H9 (cell line): Measurements from ENCODE around the gene UGT1A5. TPM values are rescaled to one million over a fixed set of nuclear protein-coding genes. Genes with fewer than 3 reads are reported as not detected.

Experiments
- DNase-seq: peaks from one replicate; pipeline ENCODE4 v3.0.0-alpha.2; 2017
- H2AFZ ChIP-seq: one replicate; pipeline ENCODE4 v1.6.1; 2013; ENCODE audit warnings: mild to moderate bottlenecking, low read length, control low read depth, moderate library complexity
- H2AK5ac ChIP-seq: 2 replicates; pipeline ENCODE4 v1.6.1; 2013; ENCODE audit warnings: low read length, control low read depth, mixed read lengths; ENCODE audit not compliant: insufficient read length
- H2BK120ac ChIP-seq: one replicate; pipeline ENCODE4 v1.6.1; 2013; ENCODE audit warnings: low read depth, mild to moderate bottlenecking, low read length, control low read depth, inconsistent platforms; ENCODE audit not compliant: poor library complexity, severe bottlenecking
- H2BK12ac ChIP-seq: 2 replicates; pipeline ENCODE4 v1.6.1; 2013; ENCODE audit warnings: low read length, control low read depth, mixed read lengths, low read depth; ENCODE audit not compliant: insufficient read length
- H2BK15ac ChIP-seq: 2 replicates; pipeline ENCODE4 v1.6.1; 2013; ENCODE audit warnings: low read depth, low read length, control low read depth
- H2BK20ac ChIP-seq: one replicate; pipeline ENCODE4 v1.6.1; 2013; ENCODE audit warnings: low read depth, mild to moderate bottlenecking, low read length, control low read depth, inconsistent platforms; ENCODE audit not compliant: poor library complexity, severe bottlenecking
- H2BK5ac ChIP-seq: 2 replicates; pipeline ENCODE4 v1.6.1; 2013; ENCODE audit warnings: low read length, control low read depth, mixed read lengths; ENCODE audit not compliant: insufficient read length
- H3K14ac ChIP-seq: 2 replicates; pipeline ENCODE4 v1.6.1; 2013; ENCODE audit warnings: low read length, control low read depth; ENCODE audit not compliant: insufficient read depth
- H3K18ac ChIP-seq: 2 replicates; pipeline ENCODE4 v1.6.1; 2013; ENCODE audit warnings: low read depth, mild to moderate bottlenecking, mixed read lengths, low read length, control low read depth; ENCODE audit not compliant: insufficient read length
- H3K23ac ChIP-seq: 2 replicates; pipeline ENCODE4 v1.6.1; 2013; ENCODE audit warnings: low read length, control low read depth, mixed read lengths, low read depth; ENCODE audit not compliant: insufficient read length
- H3K23me2 ChIP-seq: 2 replicates; pipeline ENCODE4 v1.6.1; 2013; ENCODE audit warnings: low read depth, mild to moderate bottlenecking, mixed read lengths, low read length, control low read depth; ENCODE audit not compliant: insufficient read length, poor library complexity, severe bottlenecking
- H3K27ac ChIP-seq: 2 replicates; pipeline ENCODE4 v1.5.1; 2013; ENCODE audit warnings: low read length, control low read depth, mixed read lengths, low read depth; ENCODE audit not compliant: insufficient read length
- H3K27me3 ChIP-seq: 2 replicates; pipeline ENCODE4 v1.6.1; 2013; ENCODE audit warnings: low read length, control low read depth, inconsistent platforms; ENCODE audit not compliant: insufficient read depth
- H3K4ac ChIP-seq: 2 replicates; pipeline ENCODE4 v1.6.1; 2013; ENCODE audit warnings: low read depth, mild to moderate bottlenecking, control low read depth, inconsistent platforms, low read length, moderate library complexity
- H3K4me1 ChIP-seq: 2 replicates; pipeline ENCODE4 v1.6.1; 2013; ENCODE audit warnings: low read length, control low read depth, inconsistent platforms; ENCODE audit not compliant: insufficient read depth
- H3K4me2 ChIP-seq: 2 replicates; pipeline ENCODE4 v1.6.1; 2013; ENCODE audit warnings: low read length, control low read depth, mixed read lengths; ENCODE audit not compliant: insufficient read length, insufficient read depth
- H3K56ac ChIP-seq: 2 replicates; pipeline ENCODE4 v1.6.1; 2013; ENCODE audit warnings: low read depth, mild to moderate bottlenecking, mixed read lengths, low read length, control low read depth; ENCODE audit not compliant: insufficient read length
- H3K79me1 ChIP-seq: 2 replicates; pipeline ENCODE4 v1.6.1; 2013; ENCODE audit warnings: low read depth, mild to moderate bottlenecking, moderate library complexity, low read length, control low read depth, inconsistent platforms; ENCODE audit not compliant: insufficient read depth, poor library complexity, severe bottlenecking
- H3K79me2 ChIP-seq: 2 replicates; pipeline ENCODE4 v1.6.1; 2013; ENCODE audit warnings: low read length, control low read depth, inconsistent platforms; ENCODE audit not compliant: insufficient read depth
- H3K9ac ChIP-seq: 2 replicates; pipeline ENCODE4 v1.6.1; 2013; ENCODE audit warnings: low read length, control low read depth, mixed read lengths; ENCODE audit not compliant: insufficient read length; ENCODE audit errors: extremely low read depth
- H3K9me3 ChIP-seq: one replicate; pipeline ENCODE4 v1.6.1; 2013; ENCODE audit warnings: low read depth, low read length, inconsistent platforms; ENCODE audit not compliant: control insufficient read depth
- H3T11ph ChIP-seq: one replicate; pipeline ENCODE4 v1.6.1; 2013; ENCODE audit warnings: mild to moderate bottlenecking, low read length, control low read depth, inconsistent platforms
- H4K20me1 ChIP-seq: one replicate; pipeline ENCODE4 v1.6.1; 2013; ENCODE audit not compliant: control insufficient read depth, insufficient read length, insufficient read depth
- H4K5ac ChIP-seq: 2 replicates; pipeline ENCODE4 v1.6.1; 2013; ENCODE audit warnings: low read depth, mild to moderate bottlenecking, mixed read lengths, low read length, control low read depth; ENCODE audit not compliant: insufficient read length
- H4K8ac ChIP-seq: replicated peaks from 2 replicates; pipeline ENCODE4 v1.6.1; 2013; ENCODE audit warnings: low read length, control low read depth, mixed read lengths, low read depth; ENCODE audit not compliant: insufficient read length
- H4K91ac ChIP-seq: 2 replicates; pipeline ENCODE4 v1.6.1; 2013; ENCODE audit warnings: low read depth, mild to moderate bottlenecking, moderate library complexity, mixed read lengths, low read length, control low read depth; ENCODE audit not compliant: insufficient read length
- H3K27ac Mint-ChIP-seq, 3 experiments: 2 replicates in 2 of 3; 3 replicates in 1 of 3; pipeline ENCODE4 v1.8.0; 2020 to 2021; ENCODE audit warnings: mixed read lengths in 3 of 3, mild to moderate bottlenecking in 1 of 3, moderate library complexity in 1 of 3
- H3K27me3 Mint-ChIP-seq: 2 replicates; pipeline ENCODE4 v1.8.0; 2021; ENCODE audit warnings: low read depth, mild to moderate bottlenecking, moderate library complexity, mixed read lengths
- H3K36me3 Mint-ChIP-seq, 3 experiments: 2 replicates in 2 of 3; 3 replicates in 1 of 3; pipeline ENCODE4 v1.8.0; 2020 to 2021; ENCODE audit warnings: low read depth in 3 of 3, mixed read lengths in 3 of 3; ENCODE audit not compliant: insufficient read depth in 1 of 3
- H3K4me1 Mint-ChIP-seq, 2 experiments: 2 replicates each; pipeline ENCODE4 v1.8.0; 2020; ENCODE audit warnings: mixed read lengths in 2 of 2
- H3K4me3 Mint-ChIP-seq, 2 experiments: 2 replicates in 1 of 2; 3 replicates in 1 of 2; pipeline ENCODE4 v1.8.0; 2020 to 2021; ENCODE audit warnings: mild to moderate bottlenecking in 2 of 2, mixed read lengths in 2 of 2, moderate library complexity in 1 of 2
- H3K9me3 Mint-ChIP-seq, 2 experiments: 2 replicates in 1 of 2; 3 replicates in 1 of 2; pipeline ENCODE4 v1.8.0; 2020; ENCODE audit warnings: mild to moderate bottlenecking in 2 of 2, mixed read lengths in 2 of 2, moderate library complexity in 1 of 2
- WGBS: extraction: QIAGEN DNeasy Blood & Tissue Kit; methylation state at CpG from one replicate; pipeline ENCODE4 v1.1.7; 2013; ENCODE audit warnings: missing lambda C conversion rate, low lambda C conversion rate, mixed read lengths; ENCODE audit not compliant: insufficient read length; ENCODE audit errors: extremely low coverage; 5-methylcytosine and 5-hydroxymethylcytosine counted together
- total RNA-seq: library from RNA; stranded (reverse); gene quantifications from 2 replicates; pipeline ENCODE4 v1.2.1, GENCODE V29; 2021
- TF ChIP-seq, protein P1 (sequence below): fragments of 200-600 bp; sonication (generic); conservative IDR thresholded peaks from 3 replicates; pipeline ENCODE4 v1.8.0; 2021; ENCODE audit warnings: antibody characterized with exemption, mild to moderate bottlenecking

The UGT1A5 gene
- total RNA-seq, 1 experiment from 2014 or later: not detected

DNA sequence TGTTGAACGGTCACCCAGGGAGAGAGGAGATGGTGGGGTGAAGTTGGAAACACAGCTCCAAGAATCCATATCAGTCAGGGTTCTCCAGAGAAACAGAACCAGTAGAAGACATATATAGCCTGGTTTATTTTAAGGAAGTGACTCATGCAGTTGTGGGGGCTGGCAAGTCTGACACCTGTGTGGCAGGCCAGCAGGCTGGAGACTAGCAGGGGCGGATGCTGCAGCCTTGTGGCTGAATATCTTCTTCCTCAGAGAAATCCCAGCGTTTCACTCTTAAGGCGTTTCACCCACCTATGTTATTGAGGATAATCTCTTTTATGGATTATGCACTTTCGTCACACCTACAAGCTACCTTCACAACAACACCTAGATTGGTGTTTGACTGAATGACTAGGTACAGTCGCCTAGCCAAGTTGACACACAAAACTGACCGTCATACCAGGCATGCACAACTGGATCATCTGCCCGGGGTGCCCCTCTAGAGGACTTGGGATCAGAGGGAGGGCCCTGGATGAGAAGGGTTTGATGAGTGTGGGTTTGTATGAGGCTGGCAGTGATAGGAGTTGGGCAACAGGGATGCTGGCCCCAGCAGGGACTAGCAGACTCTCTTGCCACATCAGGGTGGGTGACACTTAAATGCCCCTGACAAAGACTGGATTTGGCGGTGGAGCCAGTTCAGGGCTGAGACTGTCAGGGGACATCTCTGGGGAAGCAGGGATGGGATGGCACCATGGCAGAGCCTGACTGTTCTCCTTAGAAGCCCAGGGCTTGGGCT is 88.8 kb downstream of the UGT1A5 start:
- H3K23ac ChIP-seq: no peak overlapping the region
- no peaks in the 10 kb centered on the region for H3K79me1 ChIP-seq
- H2BK20ac ChIP-seq: no peak overlapping the region
- no peak overlapping the region for H2BK120ac ChIP-seq
- no peak overlapping the region for H3K18ac ChIP-seq
- no peak overlapping the region for H3K4ac ChIP-seq
- Mint-ChIP-seq H3K4me3 (no peak overlapping the region), H3K27ac (no peak overlapping the region), H3K36me3 (peaks cover 0 to 5% (median 4%) of the 10 kb centered on the region in 3 experiments; a peak in 2 of 7 replicates), H3K27me3 (peaks cover 18% of the 10 kb centered on the region), H3K9me3 (peaks cover 14 to 21% of the 10 kb centered on the region in 2 experiments), H3K4me1 (peaks cover 2 to 4% of the 10 kb centered on the region in 2 experiments; a peak in 3 of 4 replicates)
- H2BK15ac ChIP-seq: no peak overlapping the region
- WGBS: no CpG with 5 or more reads among the region's 9 CpGs
- no peak overlapping the region for H2BK12ac ChIP-seq
- H3K4me1 ChIP-seq: no peaks in the 10 kb centered on the region
- H3K27me3 ChIP-seq: no peaks in the 10 kb centered on the region
- H3T11ph ChIP-seq: no peak overlapping the region
- H4K8ac ChIP-seq: no peak overlapping the region
- TF ChIP-seq, protein P1, sequence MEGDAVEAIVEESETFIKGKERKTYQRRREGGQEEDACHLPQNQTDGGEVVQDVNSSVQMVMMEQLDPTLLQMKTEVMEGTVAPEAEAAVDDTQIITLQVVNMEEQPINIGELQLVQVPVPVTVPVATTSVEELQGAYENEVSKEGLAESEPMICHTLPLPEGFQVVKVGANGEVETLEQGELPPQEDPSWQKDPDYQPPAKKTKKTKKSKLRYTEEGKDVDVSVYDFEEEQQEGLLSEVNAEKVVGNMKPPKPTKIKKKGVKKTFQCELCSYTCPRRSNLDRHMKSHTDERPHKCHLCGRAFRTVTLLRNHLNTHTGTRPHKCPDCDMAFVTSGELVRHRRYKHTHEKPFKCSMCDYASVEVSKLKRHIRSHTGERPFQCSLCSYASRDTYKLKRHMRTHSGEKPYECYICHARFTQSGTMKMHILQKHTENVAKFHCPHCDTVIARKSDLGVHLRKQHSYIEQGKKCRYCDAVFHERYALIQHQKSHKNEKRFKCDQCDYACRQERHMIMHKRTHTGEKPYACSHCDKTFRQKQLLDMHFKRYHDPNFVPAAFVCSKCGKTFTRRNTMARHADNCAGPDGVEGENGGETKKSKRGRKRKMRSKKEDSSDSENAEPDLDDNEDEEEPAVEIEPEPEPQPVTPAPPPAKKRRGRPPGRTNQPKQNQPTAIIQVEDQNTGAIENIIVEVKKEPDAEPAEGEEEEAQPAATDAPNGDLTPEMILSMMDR: no peak
- H2AFZ ChIP-seq: no peak overlapping the region
- H3K56ac ChIP-seq: no peak overlapping the region
- DNase-seq: no peak
- H2BK5ac ChIP-seq: no peak overlapping the region
- no peaks in the 10 kb centered on the region for H3K9me3 ChIP-seq
- H4K20me1 ChIP-seq: no peaks in the 10 kb centered on the region
- no peaks in the 10 kb centered on the region for H3K79me2 ChIP-seq
- H3K9ac ChIP-seq: no peak overlapping the region
- H4K5ac ChIP-seq: no peak overlapping the region
- H3K23me2 ChIP-seq: no peaks in the 10 kb centered on the region
- no peak overlapping the region for H2AK5ac ChIP-seq
- H3K27ac ChIP-seq: no peak overlapping the region
- H4K91ac ChIP-seq: no peak overlapping the region
- H3K14ac ChIP-seq: no peak overlapping the region; the same call in 1 of the 2 replicates
- H3K4me2 ChIP-seq: no peak overlapping the region
